Measurements from ENCODE around the gene KDM6A. TPM values are rescaled to one million over a fixed set of nuclear protein-coding genes. Genes with fewer than 3 reads are reported as not detected.

KDM6A gene
- polyA plus RNA-seq, 1 donor from 2014 or later = 25.1 TPM

DNA sequence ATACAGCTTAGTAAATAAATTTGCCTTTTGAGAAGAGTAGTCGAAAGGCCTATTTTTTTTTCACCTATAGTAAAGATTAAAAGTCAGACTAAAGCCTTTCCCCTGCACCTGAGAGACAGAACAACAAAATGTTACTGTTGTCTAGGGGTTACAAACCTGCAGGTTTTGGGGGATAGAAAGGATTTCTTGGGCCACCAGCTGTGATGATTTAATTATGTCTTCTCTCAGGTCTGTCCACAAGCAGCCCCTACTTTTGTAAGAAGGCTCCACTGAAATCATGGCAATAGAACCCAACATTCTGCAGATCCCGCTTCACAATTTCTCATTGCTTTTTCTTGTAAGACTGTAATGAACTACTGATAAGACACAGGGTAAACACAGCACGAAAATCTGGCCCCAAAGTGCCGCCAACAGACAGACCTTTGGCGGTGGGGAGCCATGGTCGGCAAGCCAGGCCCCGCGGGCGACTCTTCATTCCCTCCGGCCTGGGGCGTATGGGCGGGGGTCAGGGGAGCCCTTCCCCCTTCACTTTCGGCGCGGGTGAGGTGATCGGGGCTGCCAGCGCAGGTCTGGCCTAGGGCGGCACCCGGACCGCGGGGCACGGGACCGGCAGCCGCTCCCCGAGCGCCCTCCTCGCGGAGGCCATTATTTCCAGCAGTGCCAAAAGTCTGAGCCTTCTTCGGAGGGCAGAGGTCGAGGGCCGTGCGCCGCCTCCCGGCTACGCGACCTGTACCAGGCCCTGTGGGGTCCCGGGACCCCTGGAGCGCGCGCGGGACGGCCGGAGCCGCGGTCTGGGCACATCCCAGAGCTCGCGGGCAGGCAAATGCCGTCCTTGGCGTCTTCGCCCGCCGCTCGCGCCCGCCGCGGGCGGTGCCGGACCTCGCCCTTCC is 812 bp upstream of the KDM6A start:
- H3K9me2 ChIP-seq (ENCODE audit: insufficient read depth, low read length) = no peaks in the 10 kb centered on the region
- H4K20me1 ChIP-seq (ENCODE audit: insufficient read depth) = no peaks in the 10 kb centered on the region
- H3K36me3 ChIP-seq (ENCODE audit: insufficient read depth, low read length) = no peaks in the 10 kb centered on the region
- TF ChIP-seq EP300 (conservative IDR thresholded peaks at IDR 0.05; ENCODE audit: poor library complexity, severe bottlenecking) = no peak
- TF ChIP-seq TAF1 (IDR thresholded peaks at IDR 0.05; ENCODE audit: low read depth) = peak; percentile 14
- no peak for TF ChIP-seq POLR2AphosphoS5 (IDR thresholded peaks at IDR 0.05)
- TF ChIP-seq SMC3 (conservative IDR thresholded peaks at IDR 0.05; ENCODE audit: poor library complexity) = no peak
- no peak for TF ChIP-seq RAD21 (conservative IDR thresholded peaks at IDR 0.05)
- TF ChIP-seq EZH2 (IDR thresholded peaks at IDR 0.05; ENCODE audit: borderline replicate concordance, insufficient read depth, low read length, poor library complexity, severe bottlenecking) = no peak
- TF ChIP-seq MXI1 (conservative IDR thresholded peaks at IDR 0.05; ENCODE audit: poor library complexity, severe bottlenecking) = no peak
- peaks cover 32% of the 10 kb centered on the region for H3K79me2 ChIP-seq (replicated peaks; ENCODE audit: insufficient read depth, low read length)
- H3K9me3 ChIP-seq (ENCODE audit: low read length) = no peaks in the 10 kb centered on the region
- H3K9ac ChIP-seq (ENCODE audit: low read length) = peak overlapping the region; percentile 87
- H3K4me3 ChIP-seq (ENCODE audit: low read length) = peak overlapping the region; percentile 85
- peak overlapping the region; percentile 90 for H3K27ac ChIP-seq (ENCODE audit: low read length)
- H2AFZ ChIP-seq (ENCODE audit: low read depth, low read length) = peak overlapping the region; percentile 27
- H3K4me2 ChIP-seq (ENCODE audit: low read length) = peak overlapping the region; percentile 44
- H3K27me3 ChIP-seq (ENCODE audit: insufficient read depth, low read depth, low read length) = no peaks in the 10 kb centered on the region
- H3F3A ChIP-seq (ENCODE audit: insufficient read depth, low read length, poor library complexity, severe bottlenecking) = no peaks in the 10 kb centered on the region

DNA sequence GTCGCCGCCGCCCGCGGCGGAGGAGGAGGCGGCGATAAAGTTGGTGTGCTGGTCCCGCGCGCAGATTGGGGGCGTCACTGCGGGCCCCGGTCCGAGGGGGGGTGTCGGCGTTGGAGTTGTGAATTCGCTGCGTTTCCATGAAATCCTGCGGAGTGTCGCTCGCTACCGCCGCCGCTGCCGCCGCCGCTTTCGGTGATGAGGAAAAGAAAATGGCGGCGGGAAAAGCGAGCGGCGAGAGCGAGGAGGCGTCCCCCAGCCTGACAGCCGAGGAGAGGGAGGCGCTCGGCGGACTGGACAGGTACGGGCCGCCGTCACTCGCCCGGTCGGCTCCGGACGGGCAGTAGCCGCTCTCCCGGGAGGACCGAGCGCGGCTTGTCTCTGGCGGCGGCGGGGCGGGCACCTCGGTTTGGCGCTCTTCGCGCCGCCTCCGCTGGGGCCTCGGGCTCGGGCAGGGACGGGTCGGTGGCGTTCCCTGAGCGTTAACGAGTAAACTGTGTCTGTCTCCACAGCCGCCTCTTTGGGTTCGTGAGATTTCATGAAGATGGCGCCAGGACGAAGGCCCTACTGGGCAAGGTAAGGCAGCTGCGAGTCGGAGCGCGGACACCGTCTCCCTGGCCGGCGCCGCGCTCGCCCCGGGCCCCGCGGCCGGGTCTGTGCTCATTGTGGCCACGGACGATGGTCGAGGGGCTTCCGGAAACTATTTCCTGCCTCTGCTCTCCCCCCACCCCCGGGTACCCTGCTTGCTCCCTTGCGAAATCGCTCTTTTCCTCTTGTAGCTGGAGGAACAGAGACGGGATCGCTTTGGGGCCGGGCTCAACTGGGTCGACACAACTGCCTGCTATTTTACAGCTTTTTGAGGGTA is 658 bp downstream of the KDM6A start:
- Histone ChIP-seq H2AFZ (ENCODE audit: low read depth, low read length) (peak overlapping the region; percentile 8), H3K9me3 (ENCODE audit: low read length) (no peaks in the 10 kb centered on the region), H4K20me1 (ENCODE audit: insufficient read depth) (no peaks in the 10 kb centered on the region), H3K27me3 (ENCODE audit: insufficient read depth, low read depth, low read length) (no peaks in the 10 kb centered on the region), H3K36me3 (ENCODE audit: insufficient read depth, low read length) (no peaks in the 10 kb centered on the region), H3K27ac (ENCODE audit: low read length) (peak overlapping the region; percentile 85), H3K4me2 (ENCODE audit: low read length) (peak overlapping the region; percentile 14), H3K9me2 (ENCODE audit: insufficient read depth, low read length) (no peaks in the 10 kb centered on the region), H3K4me3 (ENCODE audit: low read length) (peak overlapping the region; percentile 85), H3K9ac (ENCODE audit: low read length) (peak overlapping the region; percentile 84), H3K79me2 (replicated peaks; ENCODE audit: insufficient read depth, low read length) (peaks cover 47% of the 10 kb centered on the region), H3F3A (ENCODE audit: insufficient read depth, low read length, poor library complexity, severe bottlenecking) (no peaks in the 10 kb centered on the region)
- peak; percentile 31 for TF ChIP-seq MXI1 (conservative IDR thresholded peaks at IDR 0.05; ENCODE audit: poor library complexity, severe bottlenecking)
- TF ChIP-seq EZH2 (IDR thresholded peaks at IDR 0.05; ENCODE audit: borderline replicate concordance, insufficient read depth, low read length, poor library complexity, severe bottlenecking) = no peak
- no peak for TF ChIP-seq SMC3 (conservative IDR thresholded peaks at IDR 0.05; ENCODE audit: poor library complexity)
- peak; percentile 34 for TF ChIP-seq RAD21 (conservative IDR thresholded peaks at IDR 0.05)
- TF ChIP-seq, protein P1, sequence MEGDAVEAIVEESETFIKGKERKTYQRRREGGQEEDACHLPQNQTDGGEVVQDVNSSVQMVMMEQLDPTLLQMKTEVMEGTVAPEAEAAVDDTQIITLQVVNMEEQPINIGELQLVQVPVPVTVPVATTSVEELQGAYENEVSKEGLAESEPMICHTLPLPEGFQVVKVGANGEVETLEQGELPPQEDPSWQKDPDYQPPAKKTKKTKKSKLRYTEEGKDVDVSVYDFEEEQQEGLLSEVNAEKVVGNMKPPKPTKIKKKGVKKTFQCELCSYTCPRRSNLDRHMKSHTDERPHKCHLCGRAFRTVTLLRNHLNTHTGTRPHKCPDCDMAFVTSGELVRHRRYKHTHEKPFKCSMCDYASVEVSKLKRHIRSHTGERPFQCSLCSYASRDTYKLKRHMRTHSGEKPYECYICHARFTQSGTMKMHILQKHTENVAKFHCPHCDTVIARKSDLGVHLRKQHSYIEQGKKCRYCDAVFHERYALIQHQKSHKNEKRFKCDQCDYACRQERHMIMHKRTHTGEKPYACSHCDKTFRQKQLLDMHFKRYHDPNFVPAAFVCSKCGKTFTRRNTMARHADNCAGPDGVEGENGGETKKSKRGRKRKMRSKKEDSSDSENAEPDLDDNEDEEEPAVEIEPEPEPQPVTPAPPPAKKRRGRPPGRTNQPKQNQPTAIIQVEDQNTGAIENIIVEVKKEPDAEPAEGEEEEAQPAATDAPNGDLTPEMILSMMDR (IDR thresholded peaks at IDR 0.05; ENCODE audit: poor library complexity, severe bottlenecking) = no peak
- no peak for TF ChIP-seq EP300 (conservative IDR thresholded peaks at IDR 0.05; ENCODE audit: poor library complexity, severe bottlenecking)
- TF ChIP-seq, protein P2, sequence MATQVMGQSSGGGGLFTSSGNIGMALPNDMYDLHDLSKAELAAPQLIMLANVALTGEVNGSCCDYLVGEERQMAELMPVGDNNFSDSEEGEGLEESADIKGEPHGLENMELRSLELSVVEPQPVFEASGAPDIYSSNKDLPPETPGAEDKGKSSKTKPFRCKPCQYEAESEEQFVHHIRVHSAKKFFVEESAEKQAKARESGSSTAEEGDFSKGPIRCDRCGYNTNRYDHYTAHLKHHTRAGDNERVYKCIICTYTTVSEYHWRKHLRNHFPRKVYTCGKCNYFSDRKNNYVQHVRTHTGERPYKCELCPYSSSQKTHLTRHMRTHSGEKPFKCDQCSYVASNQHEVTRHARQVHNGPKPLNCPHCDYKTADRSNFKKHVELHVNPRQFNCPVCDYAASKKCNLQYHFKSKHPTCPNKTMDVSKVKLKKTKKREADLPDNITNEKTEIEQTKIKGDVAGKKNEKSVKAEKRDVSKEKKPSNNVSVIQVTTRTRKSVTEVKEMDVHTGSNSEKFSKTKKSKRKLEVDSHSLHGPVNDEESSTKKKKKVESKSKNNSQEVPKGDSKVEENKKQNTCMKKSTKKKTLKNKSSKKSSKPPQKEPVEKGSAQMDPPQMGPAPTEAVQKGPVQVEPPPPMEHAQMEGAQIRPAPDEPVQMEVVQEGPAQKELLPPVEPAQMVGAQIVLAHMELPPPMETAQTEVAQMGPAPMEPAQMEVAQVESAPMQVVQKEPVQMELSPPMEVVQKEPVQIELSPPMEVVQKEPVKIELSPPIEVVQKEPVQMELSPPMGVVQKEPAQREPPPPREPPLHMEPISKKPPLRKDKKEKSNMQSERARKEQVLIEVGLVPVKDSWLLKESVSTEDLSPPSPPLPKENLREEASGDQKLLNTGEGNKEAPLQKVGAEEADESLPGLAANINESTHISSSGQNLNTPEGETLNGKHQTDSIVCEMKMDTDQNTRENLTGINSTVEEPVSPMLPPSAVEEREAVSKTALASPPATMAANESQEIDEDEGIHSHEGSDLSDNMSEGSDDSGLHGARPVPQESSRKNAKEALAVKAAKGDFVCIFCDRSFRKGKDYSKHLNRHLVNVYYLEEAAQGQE (IDR thresholded peaks at IDR 0.05; ENCODE audit: borderline replicate concordance) = peak; percentile 5
- TF ChIP-seq TAF1 (IDR thresholded peaks at IDR 0.05; ENCODE audit: low read depth) = no peak

Data from neural cell (in vitro differentiated cells).